K562 (cell line): ENCODE data around the gene ZNF839. TPM values are rescaled to one million over a fixed set of nuclear protein-coding genes. Genes with fewer than 3 reads are reported as not detected.

Experiments
- RERE ChIP-seq: sonication (generic); formaldehyde crosslinking; IDR thresholded peaks from 2 replicates; pipeline ENCODE4 v1.8.0; 2023; ENCODE audit warnings: missing genetic modification reagents, mild to moderate bottlenecking, borderline replicate concordance
- polyA plus RNA-seq, 8 experiments: library from polyadenylated mRNA; depleted of rRNA in 4 of 8; stranded (reverse) in 5 of 8; unstranded in 3 of 8; fragments of >200 nt; fragmentation: Nextera tagmentation in 2 of 8; fragmentation: Illumina TruSeq in 1 of 8; extraction: Ambion mirVana in 2 of 8; extraction: Trizol in 1 of 8; gene quantifications; 2 replicates each; pipeline versions ENCODE4 v1.2.1 to v1.2.3, GENCODE V29; 2011 to 2014; ENCODE audit warnings: inconsistent platforms in 1 of 8, missing spikeins in 1 of 8
- total RNA-seq, 7 experiments: library from RNA; depleted of rRNA in 6 of 7; stranded (reverse); fragments of >200 nt in 6 of 7; fragmentation: Illumina TruSeq in 2 of 7; extraction: Trizol in 2 of 7; gene quantifications; 2 replicates each; pipeline versions ENCODE4 v1.2.1 to v1.2.3, GENCODE V29; 2011 to 2021; ENCODE audit warnings: low replicate concordance in 1 of 7
- TF ChIP-seq, protein P1 (sequence below): sonication (generic); IDR thresholded peaks from 2 replicates; pipeline ENCODE4 v1.6.1; 2016

The ZNF839 gene
- total and polyA plus RNA-seq, 9 of the 15 experiments (the other 6 are each of a cell fraction or from before 2014, with no cell fraction given) = 0.42 to 8.4 (median 5.7) TPM

- no peak for TF ChIP-seq RERE (CRISPR knock-in tag)
- TF ChIP-seq, protein P1, sequence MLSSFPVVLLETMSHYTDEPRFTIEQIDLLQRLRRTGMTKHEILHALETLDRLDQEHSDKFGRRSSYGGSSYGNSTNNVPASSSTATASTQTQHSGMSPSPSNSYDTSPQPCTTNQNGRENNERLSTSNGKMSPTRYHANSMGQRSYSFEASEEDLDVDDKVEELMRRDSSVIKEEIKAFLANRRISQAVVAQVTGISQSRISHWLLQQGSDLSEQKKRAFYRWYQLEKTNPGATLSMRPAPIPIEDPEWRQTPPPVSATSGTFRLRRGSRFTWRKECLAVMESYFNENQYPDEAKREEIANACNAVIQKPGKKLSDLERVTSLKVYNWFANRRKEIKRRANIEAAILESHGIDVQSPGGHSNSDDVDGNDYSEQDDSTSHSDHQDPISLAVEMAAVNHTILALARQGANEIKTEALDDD = no peak
Measured at GRCh38 chr14:102280376-102280962, 39.1 kb upstream of the ZNF839 start (continued).
